ENCODE data around the gene SGCA. TPM values are rescaled to one million over a fixed set of nuclear protein-coding genes. Genes with fewer than 3 reads are reported as not detected.

Gene SGCA
- total and polyA plus RNA-seq, 2 of the 8 experiments (the other 6 are each of a cell fraction or from before 2014, with no cell fraction given): 0.12 TPM; not detected in 1

DNA sequence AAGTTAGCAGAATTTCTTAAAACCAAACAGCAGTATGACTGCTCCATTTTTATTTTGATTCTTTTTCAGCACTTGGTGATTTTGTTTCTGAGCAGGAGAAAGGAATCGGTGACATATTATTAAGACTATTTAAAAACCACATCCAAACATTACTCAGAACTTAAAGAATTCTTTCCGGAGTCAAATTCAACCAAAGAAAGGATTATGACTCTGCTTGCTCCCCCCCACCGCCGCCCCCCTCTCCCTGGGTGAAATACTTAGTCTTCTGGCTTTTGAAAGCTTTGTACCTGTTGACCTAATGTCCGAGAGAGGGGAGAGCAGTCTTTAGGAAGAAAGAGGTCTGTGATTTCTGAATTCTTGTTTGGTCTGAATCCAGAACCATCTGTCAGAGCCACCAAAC, 53.5 kb downstream of the SGCA start:
- H2AFZ ChIP-seq (ENCODE audit: low read length): no peak overlapping the region

More for the DNA sequence above, 53.5 kb downstream of the SGCA start:
- 69% methylated on average over 5 of the region's 5 CpGs; no CpG with 5 or more reads in 1 of the 2 experiments for whole genome bisulfite sequencing, 2 experiments (ENCODE audit: extremely low coverage in 1 of 2, insufficient coverage in 1 of 2, insufficient read length in 1 of 2, insufficient replicate concordance in 2 of 2, low coverage in 1 of 2, low lambda C conversion rate in 2 of 2, missing lambda C conversion rate in 1 of 2)
- H2BK20ac ChIP-seq (ENCODE audit: low read length): no peak overlapping the region
- no peak for FAIRE-seq
- ChIA-PET POLR2A (ENCODE audit: partially characterized antibody) (interaction anchor here (1.3 to 1.5 kb wide), 2 partner anchors 12 to 14 kb away, joined by 4 to 5 read pairs; no protein-coding TSS in a partner anchor), CTCF (ENCODE audit: partially characterized antibody) (interaction anchor here (1.5 to 24.4 kb wide), 5 partner anchors 8 to 62 kb away, joined by 4 to 1349 read pairs (median 6); partner anchors contain the start of genes COL1A1 and TMEM92)
- H3K23ac ChIP-seq (ENCODE audit: insufficient read length): no peak overlapping the region
- H3K14ac ChIP-seq (ENCODE audit: insufficient read length): no peak overlapping the region
- H3K9me3 ChIP-seq (ENCODE audit: insufficient read depth in 2 of 2, low read depth in 1 of 2, low read length in 1 of 2): no peaks in the 10 kb centered on the region
- no peak overlapping the region for H4K91ac ChIP-seq (replicated peaks; ENCODE audit: insufficient read length, low read length)
- no peaks in the 10 kb centered on the region for H3K27me3 ChIP-seq (replicated peaks in 1 of 4; ENCODE audit: control insufficient read depth in 3 of 4, extremely low read depth in 1 of 4, insufficient read depth in 3 of 4, low read length in 3 of 4)
- H3K23me2 ChIP-seq (ENCODE audit: low read depth, low read length): no peaks in the 10 kb centered on the region
- no peak overlapping the region for H2BK15ac ChIP-seq (ENCODE audit: low read length)
- no peaks in the 10 kb centered on the region for H3K36me3 ChIP-seq (ENCODE audit: control insufficient read depth in 2 of 4, insufficient read depth in 4 of 4, low read length in 3 of 4)
- H3K4me3 ChIP-seq (ENCODE audit: extremely low read depth in 1 of 4, insufficient read depth in 2 of 4, low read depth in 3 of 4, low read length in 4 of 4): no peak overlapping the region
- H3K79me1 ChIP-seq (ENCODE audit: low read depth, low read length): no peaks in the 10 kb centered on the region
- H3K4ac ChIP-seq (replicated peaks; ENCODE audit: insufficient read length, low read depth, low read length): no peak overlapping the region
- no peak overlapping the region for H3K4me2 ChIP-seq (ENCODE audit: insufficient read depth in 1 of 2, low read depth in 2 of 2, low read length in 2 of 2)
- no peak overlapping the region for H3K9ac ChIP-seq (replicated peaks in 1 of 4; ENCODE audit: extremely low read depth in 1 of 4, low read depth in 3 of 4, low read length in 3 of 4)
- DNase-seq (ENCODE audit: low read depth in 1 of 2, low spot score in 2 of 2): no peak
- no peaks in the 10 kb centered on the region for H4K20me1 ChIP-seq (replicated peaks in 1 of 2; ENCODE audit: control insufficient read depth in 1 of 2, insufficient read depth in 2 of 2, low read length in 2 of 2)
- H3K18ac ChIP-seq (ENCODE audit: extremely low read depth, low read length): no peak overlapping the region
- H3K4me1 ChIP-seq (replicated peaks in 1 of 4; ENCODE audit: control insufficient read depth in 3 of 4, insufficient read depth in 4 of 4, low read length in 3 of 4): peaks cover 2 to 7% (median 6%) of the 10 kb centered on the region in 4 experiments; a peak in 6 of 7 replicates
- no peak overlapping the region for H2AK5ac ChIP-seq (ENCODE audit: low read depth, low read length)
- H3K27ac ChIP-seq (ENCODE audit: low read depth, low read length): no peak overlapping the region
- H4K5ac ChIP-seq (ENCODE audit: insufficient read length, low read depth, low read length): no peak overlapping the region
- no peak overlapping the region for H2BK5ac ChIP-seq (ENCODE audit: low read depth, low read length)
- H3K56ac ChIP-seq (replicated peaks; ENCODE audit: insufficient read length, low read depth, low read length): no peak overlapping the region
- no peak overlapping the region for H4K8ac ChIP-seq (ENCODE audit: extremely low read depth, insufficient read depth, low read length)
- no peak overlapping the region for H2BK120ac ChIP-seq (replicated peaks; ENCODE audit: low read depth, low read length)
- no peaks in the 10 kb centered on the region for H3K79me2 ChIP-seq (ENCODE audit: control insufficient read depth in 1 of 2, insufficient read depth in 2 of 2, low read length in 2 of 2)
- TF ChIP-seq SUZ12 (IDR thresholded peaks at IDR 0.05; ENCODE audit: low read length): no peak
- TF ChIP-seq CHD1 (IDR thresholded peaks at IDR 0.05; ENCODE audit: low read depth, low read length): no peak
- TF ChIP-seq RBBP5 (IDR thresholded peaks at IDR 0.05; ENCODE audit: borderline replicate concordance, low read depth, low read length): no peak
- TF ChIP-seq SP4 (IDR thresholded peaks at IDR 0.05; ENCODE audit: low read length): no peak
- no peak for TF ChIP-seq CEBPB (IDR thresholded peaks at IDR 0.05; ENCODE audit: low read depth, low read length)
- no peak for TF ChIP-seq TAF1 (IDR thresholded peaks at IDR 0.05; ENCODE audit: low read depth, low read length)
- no peak for TF ChIP-seq TBP (IDR thresholded peaks at IDR 0.05; ENCODE audit: low read depth, low read length)
- no peak for TF ChIP-seq CREB1 (IDR thresholded peaks at IDR 0.05)
- TF ChIP-seq KDM5A (IDR thresholded peaks at IDR 0.05; ENCODE audit: low read length): no peak
- no peak for TF ChIP-seq RFX5 (IDR thresholded peaks at IDR 0.05; ENCODE audit: borderline replicate concordance, low read depth, low read length)
- no peak for TF ChIP-seq KDM1A (IDR thresholded peaks at IDR 0.05; ENCODE audit: borderline replicate concordance, low read length)
- no peak for TF ChIP-seq CBX5 (IDR thresholded peaks at IDR 0.05; ENCODE audit: low read depth, low read length)
- H2BK12ac ChIP-seq (ENCODE audit: low read depth, low read length): no peak overlapping the region
